LHCN-M2 (cell line): ENCODE data around the gene FTH1. TPM values are rescaled to one million over a fixed set of nuclear protein-coding genes. Genes with fewer than 3 reads are reported as not detected.

Experiments used
- DNase-seq: peaks from one replicate; pipeline ENCODE4 v3.0.0-alpha.2; 2012; ENCODE audit warnings: low read depth
- total RNA-seq: library from RNA; depleted of rRNA; stranded (reverse); fragments of >200 nt; gene quantifications from 2 replicates; pipeline ENCODE4 v1.2.3, GENCODE V29; 2014

The FTH1 gene
- total RNA-seq, 1 experiment from 2014 or later: 1,060 TPM

DNA sequence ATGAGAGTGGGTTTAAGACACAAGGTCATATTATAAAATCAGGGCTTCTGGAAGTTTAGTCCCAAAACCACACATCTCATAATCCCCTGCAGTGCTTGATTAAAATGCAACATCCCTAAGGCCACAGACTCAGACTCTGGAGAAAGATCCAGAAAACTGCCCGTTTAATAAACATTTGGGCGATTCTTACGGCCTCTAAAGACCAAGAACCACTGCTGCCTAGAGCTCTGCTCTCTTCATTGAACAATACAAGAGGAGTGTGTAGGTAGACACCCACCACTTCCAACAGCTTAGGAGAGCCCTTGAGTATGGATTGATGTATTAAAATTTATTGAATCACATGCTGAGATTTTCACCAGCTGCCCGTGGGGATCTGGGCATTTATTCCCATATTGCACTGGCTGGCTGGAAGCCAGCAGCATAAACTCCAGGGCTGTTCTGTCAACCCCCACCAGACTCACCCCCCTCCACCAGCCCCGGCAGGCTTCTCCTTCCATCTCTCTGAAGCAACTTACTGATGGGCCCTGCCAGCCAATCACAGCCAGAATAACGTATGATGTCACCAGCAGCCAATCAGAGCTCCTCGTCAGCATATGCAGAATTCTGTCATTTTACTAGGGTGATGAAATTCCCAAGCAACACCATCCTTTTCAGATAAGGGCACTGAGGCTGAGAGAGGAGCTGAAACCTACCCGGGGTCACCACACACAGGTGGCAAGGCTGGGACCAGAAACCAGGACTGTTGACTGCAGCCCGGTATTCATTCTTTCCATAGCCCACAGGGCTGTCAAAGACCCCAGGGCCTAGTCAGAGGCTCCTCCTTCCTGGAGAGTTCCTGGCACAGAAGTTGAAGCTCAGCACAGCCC lies 18.0 kb downstream of the FTH1 start:
- peak; percentile 77 for DNase-seq

- DNase-seq: no peak
Measured at GRCh38 chr11:61948505-61948904, 18.9 kb downstream of the FTH1 start.

GRCh38 chr11:61947486-61948210 lies 19.8 kb downstream of the FTH1 start:
- peak; percentile 88 for DNase-seq

- no peak for DNase-seq
Measured at GRCh38 chr11:61946894-61947293, 20.5 kb downstream of the FTH1 start.

- DNase-seq: no peak
Measured at GRCh38 chr11:61945191-61945590, 22.2 kb downstream of the FTH1 start.

DNA sequence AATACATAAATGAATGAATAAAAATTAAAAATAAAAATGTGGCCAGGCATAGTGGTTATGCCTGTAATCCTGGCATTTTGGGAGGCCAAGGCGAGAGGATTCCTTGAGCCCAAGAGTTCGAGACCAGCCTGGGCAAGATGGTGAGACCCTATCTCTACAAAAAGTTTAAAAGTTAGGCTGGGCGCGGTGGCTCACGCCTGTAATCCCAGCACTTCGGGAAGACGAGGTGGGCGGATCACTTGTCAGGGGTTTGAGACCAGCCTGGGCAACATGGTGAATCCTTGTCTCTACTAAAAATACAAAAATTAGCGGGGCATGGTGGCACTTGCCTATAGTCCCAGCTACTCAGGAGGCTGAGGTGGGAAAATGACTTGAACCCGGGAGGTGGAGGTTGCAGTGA lies 27.0 kb downstream of the FTH1 start:
- DNase-seq: no peak

DNA sequence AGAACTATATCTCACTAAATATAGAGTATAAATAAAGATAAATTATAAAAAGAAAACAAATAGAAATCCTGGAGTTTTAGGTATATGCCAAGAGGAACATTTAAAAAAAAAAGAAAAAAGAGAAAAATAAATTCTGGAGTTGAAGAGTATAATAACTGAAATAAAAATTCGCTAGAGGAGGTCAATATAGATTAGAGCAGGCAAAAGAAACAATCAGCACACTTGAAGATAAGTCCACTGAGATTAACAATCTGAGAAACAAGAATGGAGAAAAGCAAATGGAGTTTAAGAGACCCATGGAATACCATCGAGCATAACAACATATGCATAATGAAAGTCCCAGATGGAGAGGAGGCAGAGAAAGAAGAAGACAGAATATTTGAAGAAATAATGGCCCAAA lies 31.6 kb downstream of the FTH1 start:
- DNase-seq: no peak

DNA sequence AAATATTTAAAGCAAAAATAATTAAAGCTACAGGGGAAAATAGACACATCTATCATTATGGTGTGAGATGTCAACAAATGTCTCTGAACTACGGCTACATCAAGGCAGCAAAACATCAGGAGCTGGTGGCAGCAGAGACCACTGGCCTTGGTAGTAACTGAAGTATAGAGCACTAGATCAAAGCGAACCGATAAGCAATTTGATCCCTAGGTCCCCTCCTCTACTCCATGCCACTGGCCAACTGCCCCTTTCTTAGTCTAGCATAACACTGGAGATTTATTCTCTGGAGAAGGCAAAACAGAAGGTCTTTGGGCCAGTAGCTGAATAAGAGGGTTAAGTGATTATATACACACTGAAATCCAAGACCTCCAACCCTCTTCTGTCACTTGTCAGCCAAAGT lies 36.5 kb downstream of the FTH1 start:
- DNase-seq: no peak

DNA sequence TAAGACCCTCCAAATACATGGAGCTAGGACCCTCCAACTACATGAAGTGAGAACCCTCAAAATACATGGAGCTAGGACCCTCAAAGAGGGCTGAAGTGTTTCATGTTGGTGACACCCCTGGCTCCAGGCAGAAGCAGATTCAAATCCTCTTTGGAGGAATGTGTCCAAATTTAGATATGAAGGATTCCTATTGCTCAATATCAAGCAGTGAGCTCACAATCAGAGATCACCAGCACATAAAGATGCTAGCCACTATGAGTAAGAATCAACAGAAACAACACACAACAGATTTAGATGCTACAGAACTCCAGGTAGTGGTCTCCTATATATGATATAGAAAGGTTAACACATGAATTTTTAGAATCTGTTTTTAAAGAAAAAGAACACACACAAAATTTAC lies 38.8 kb downstream of the FTH1 start:
- DNase-seq: peak; percentile 10

- no peak for DNase-seq
Measured at GRCh38 chr11:61927501-61927900, 39.9 kb downstream of the FTH1 start.

DNA sequence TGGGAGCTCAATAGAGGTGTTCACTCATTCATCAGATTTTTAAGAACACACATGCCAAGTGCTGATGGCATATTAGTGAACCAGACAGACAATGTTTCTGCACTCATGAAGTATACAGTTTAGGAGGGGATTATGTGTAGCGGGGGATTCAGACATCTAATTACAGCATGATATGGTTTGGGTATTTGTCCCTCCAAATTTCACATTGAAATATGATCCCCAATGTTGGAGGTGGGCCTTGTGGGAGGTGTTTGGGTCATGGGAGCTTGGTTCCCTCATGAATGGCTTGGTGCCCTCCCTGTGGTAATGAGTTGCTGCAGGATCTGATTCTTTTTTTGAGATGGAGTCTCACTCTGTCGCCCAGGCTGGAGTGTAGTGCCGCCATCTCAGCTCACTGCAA lies 41.2 kb downstream of the FTH1 start:
- DNase-seq: no peak

DNA sequence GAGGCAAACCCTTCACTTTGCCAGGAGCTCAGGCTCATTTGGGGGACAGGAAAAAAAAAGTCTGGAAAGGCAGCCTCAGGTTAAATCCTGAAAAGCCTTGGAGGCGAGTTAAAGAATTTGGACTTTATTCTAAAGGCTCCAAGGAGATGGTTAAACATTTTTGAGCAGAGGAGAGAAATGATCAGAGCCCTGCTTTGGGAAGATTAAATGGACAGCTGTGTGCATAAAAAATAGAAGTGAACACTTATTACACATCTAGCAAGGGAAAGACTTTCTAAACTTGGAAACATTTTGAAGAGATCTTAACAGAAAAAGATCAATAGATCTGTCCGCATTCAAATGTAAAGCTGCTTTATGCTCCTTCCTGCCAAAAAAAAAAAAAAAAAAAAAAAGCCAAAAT lies 41.7 kb downstream of the FTH1 start:
- no peak for DNase-seq

DNA sequence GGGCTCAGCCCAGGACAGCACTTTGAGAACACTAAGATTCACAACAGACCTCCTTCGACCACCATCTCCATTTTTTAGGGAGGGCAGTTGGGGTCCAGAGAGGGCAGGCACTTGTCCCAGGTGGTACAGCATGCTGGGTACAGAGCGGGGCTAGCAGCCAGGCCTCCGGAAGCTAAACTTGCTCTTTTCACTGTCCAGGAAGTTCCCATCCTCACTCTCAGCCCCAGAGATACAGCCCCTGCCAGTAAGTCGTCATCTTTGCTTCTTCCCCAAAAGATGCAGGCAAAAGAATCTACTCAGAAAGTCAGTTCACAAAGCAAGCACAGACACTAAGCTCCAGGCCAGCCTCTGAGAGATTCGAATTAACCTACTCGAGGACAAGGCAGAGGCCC lies 43.4 kb downstream of the FTH1 start:
- no peak for DNase-seq

DNA sequence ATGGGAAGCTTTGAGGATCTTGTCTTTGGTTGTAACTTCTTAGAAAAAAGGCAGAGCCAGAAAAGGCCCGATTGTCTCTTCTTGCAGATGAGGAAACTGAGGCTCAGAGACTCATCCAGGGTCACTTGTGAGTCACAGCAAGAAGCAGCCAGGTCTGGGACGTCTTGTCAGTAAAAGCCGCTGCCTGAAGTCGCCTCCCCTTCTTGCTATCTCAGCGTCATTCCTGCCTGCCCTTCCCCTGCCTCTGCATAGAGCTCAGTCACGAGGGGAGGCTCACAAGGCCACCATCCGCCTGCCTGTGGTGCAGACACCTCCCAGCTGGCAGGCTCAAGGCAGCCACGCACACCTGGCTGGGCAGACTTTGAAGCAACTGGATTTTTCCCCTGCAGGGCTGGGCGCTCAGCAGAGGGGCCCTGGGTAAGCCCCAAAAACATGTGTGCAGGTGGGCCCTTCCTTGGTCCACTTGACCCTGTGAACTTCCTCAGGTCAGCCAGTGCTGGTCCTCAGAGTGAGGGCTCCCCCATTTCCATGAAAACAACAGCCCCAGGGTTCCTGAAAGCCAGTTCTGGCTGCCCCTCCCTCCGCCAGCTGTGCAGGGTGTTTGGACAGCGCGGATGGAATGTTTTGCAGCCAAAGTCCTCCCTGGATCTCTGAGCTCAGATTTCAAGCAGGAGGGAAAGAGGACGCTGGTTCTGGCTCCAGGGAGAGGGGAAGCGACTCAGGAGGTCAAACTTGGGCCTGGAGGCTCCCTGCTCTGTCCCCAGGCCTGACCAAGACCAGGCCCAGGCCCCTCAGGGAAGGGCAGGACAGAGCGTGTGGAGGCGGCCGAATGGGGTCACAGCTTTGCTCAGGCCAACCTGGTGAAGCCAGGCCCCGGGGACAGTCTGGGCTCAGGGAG lies 44.0 kb downstream of the FTH1 start:
- DNase-seq: peak; percentile 8

- DNase-seq: no peak
Measured at GRCh38 chr11:61922539-61922938, 44.9 kb downstream of the FTH1 start.

- DNase-seq: no peak
Measured at GRCh38 chr11:61921446-61921845, 46.0 kb downstream of the FTH1 start.

DNA sequence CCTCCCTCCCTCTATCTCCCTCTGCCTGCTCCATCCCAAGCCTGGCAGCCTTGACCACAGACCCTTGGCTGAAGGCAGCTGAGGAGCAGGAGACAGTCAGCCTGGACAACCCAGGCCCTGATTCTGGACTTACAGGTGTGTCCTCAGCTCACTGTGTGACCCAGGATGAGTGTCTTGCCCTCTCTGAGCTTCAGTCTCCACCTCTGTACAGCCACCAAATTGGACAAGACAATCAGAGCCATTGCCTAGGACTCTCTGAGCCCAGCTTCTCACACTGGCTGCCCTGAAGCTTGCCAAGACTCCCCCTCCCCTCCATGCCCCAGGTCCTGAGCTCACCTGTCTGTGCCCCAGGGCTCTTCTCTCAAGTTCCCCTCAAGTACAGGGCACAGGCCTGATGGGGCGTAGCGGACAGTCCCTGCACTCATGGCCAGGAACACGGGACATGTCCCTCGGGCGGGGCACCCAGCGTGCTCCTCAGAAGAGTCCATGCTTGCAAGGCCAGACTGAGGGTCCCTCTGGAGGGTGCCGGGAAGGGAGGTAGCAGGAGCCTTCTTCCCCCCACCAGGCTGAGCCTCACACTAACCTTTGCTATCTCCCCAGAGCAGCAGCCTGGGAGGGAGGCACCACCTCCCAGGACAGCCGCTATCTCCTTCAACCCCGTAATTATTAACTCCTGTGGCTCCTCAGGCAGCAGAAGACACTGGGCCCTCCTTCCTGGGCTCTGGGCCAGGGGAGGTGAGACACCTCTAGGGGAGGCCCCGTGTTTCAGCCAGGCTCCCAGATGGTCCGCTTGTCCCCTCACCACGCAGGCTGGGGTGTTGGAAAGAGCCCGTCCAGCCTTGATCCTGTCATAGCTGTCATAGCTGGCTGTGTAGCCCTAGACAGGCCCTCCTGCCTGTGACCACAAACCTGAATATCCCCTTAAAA lies 47.5 kb downstream of the FTH1 start:
- DNase-seq: no peak

- no peak for DNase-seq
Measured at GRCh38 chr11:61918938-61919704, 48.3 kb downstream of the FTH1 start.

DNA sequence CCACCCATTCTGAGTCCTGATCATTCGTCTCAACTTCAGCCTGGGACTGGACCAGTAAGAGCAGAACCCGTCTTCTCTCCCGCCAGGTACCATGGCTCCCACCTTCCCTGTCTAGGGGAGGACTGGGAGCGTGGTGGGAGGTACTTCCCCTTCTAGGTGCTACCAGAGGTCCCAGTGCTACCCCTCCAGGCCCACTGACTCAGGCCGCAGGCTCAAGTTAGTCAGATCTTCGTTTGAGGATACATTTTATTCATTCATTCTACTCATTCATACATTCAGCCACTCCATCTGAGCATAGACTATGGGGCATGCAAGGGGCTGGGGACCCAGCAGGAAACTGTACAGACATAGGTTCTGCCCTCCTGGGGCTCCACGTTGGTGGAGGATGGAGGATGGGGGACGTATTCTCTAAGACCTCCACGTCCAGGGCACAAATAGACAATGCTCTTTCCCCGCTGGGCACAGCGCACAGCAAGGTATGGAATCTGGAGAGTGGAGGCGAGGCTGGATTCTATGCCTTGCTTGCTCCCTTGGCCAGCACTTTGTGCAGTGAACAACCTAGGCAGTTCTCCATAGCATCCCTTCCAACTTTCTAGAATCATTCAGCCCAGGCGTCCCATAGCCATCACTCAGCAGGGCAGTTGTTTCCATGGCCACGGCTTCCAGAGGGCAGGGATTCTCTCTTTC lies 49.0 kb downstream of the FTH1 start:
- no peak for DNase-seq
